Kidney (tissue), 14 donors: Measurements from ENCODE around the gene CAPN15. TPM values are rescaled to one million over a fixed set of nuclear protein-coding genes. Genes with fewer than 3 reads are reported as not detected.

Source experiments
- DNase-seq, 5 donors: peaks; one replicate each; pipeline ENCODE4 v3.0.0-alpha.2; 2013 to 2020
- FAIRE-seq: peaks from 2 replicates; lab custom pipeline; 2012; peaks lifted over from hg19 to GRCh38; lab: Jason Lieb, UNC
- H3K27ac ChIP-seq, 2 donors: one replicate each; pipeline ENCODE4 v1.7.0; 2013; ENCODE audit warnings: low read depth in 2 of 2, low read length in 2 of 2, inconsistent platforms in 1 of 2
- H3K27me3 ChIP-seq: one replicate; pipeline ENCODE4 v1.7.1; 2013; ENCODE audit warnings: low read length, inconsistent platforms; ENCODE audit not compliant: control insufficient read depth, insufficient read depth
- H3K36me3 ChIP-seq, 3 donors: one replicate each; pipeline versions ENCODE4 v1.7.0 to v1.7.1; 2013; ENCODE audit warnings: low read length in 3 of 3, control low read depth in 1 of 3, inconsistent platforms in 1 of 3; ENCODE audit not compliant: insufficient read depth in 3 of 3, control insufficient read depth in 2 of 3
- H3K4me1 ChIP-seq, 3 donors: one replicate each; pipeline versions ENCODE4 v1.7.0 to v1.7.1; 2013; ENCODE audit warnings: low read length in 3 of 3, inconsistent platforms in 1 of 3, low read depth in 1 of 3; ENCODE audit not compliant: control insufficient read depth in 2 of 3, insufficient read depth in 2 of 3
- H3K4me3 ChIP-seq, 3 donors: one replicate each; pipeline versions ENCODE4 v1.7.0 to v1.8.1; 2013; ENCODE audit warnings: low read length in 3 of 3, control low read depth in 1 of 3, inconsistent platforms in 1 of 3
- H3K9ac ChIP-seq, 3 donors: one replicate each; pipeline versions ENCODE4 v1.7.0 to v1.7.1; 2013; ENCODE audit warnings: low read length in 3 of 3, control low read depth in 1 of 3, inconsistent platforms in 1 of 3
- H3K9me3 ChIP-seq, 3 donors: one replicate each; pipeline versions ENCODE4 v1.7.0 to v1.7.1; 2013; ENCODE audit warnings: low read length in 3 of 3, control low read depth in 1 of 3, inconsistent platforms in 1 of 3; ENCODE audit not compliant: control insufficient read depth in 2 of 3, insufficient read depth in 1 of 3
- CTCF ChIP-seq: IDR thresholded peaks from 3 replicates; pipeline ENCODE4 v1.5.1; 2012; ENCODE audit warnings: mild to moderate bottlenecking, moderate library complexity, borderline replicate concordance; ENCODE audit not compliant: insufficient read depth; ENCODE audit errors: extremely low read depth
- intact Hi-C: fragments of 100-400 bp; cut with DNase I; formaldehyde crosslinking; loops from one replicate; pipeline ENCODE4 v1.11.1; 2022
- polyA plus RNA-seq: library from polyadenylated mRNA; stranded (reverse); fragments of 350-450 nt; fragmentation: Illumina TruSeq; extraction: RNeasy Lipid Tissue Mini Kit (QIAGEN cat#74804); gene quantifications from one replicate; pipeline ENCODE4 v1.2.3, GENCODE V29; 2014; ENCODE audit warnings: low read depth, low replicate concordance; ENCODE audit not compliant: insufficient read depth
- total RNA-seq: library from RNA; stranded (reverse); fragmentation: NEBNext Ultra II Directional; extraction: Animal tissue kit (Norgen Biotek cat#: 25700); gene quantifications from one replicate; pipeline ENCODE4 v1.2.1, GENCODE V29; 2021
- donor health status: control.
- donor health status: control.
- donor health status: control.
- donor health status: control.
- donor health status: control.
- donor health status: DM: yes; HTN: yes; CAD: no.
- donor health status: Normal renal cell carcinoma (clear cell type).

Gene CAPN15
- total and polyA plus RNA-seq, 2 donors from 2014 or later: 17.9 to 52.9 TPM

GRCh38 chr16:564690-565418, 37.3 kb downstream of the CAPN15 start:
- Histone ChIP-seq H3K4me3 (no peak overlapping the region), H3K9me3 (no peaks in the 10 kb centered on the region), H3K4me1 (peaks cover 0 to 46% (median 0%) of the 10 kb centered on the region in 3 donors), H3K27ac (peak overlapping the region; percentile 75 to 83), H3K27me3 (peaks cover 8% of the 10 kb centered on the region), H3K36me3 (no peaks in the 10 kb centered on the region), H3K9ac (no peak overlapping the region)
- DNase-seq: peak in 1 of 5 donors; percentile 78
- intact Hi-C loops: no loop called here
- FAIRE-seq: no peak
- TF ChIP-seq CTCF: no peak

GRCh38 chr16:565419-566330, 38.2 kb downstream of the CAPN15 start:
- Histone ChIP-seq H3K36me3 (no peaks in the 10 kb centered on the region), H3K4me3 (no peak overlapping the region), H3K9me3 (no peaks in the 10 kb centered on the region), H3K27ac (peak overlapping the region; percentile 75 to 83), H3K27me3 (peaks cover 8% of the 10 kb centered on the region), H3K4me1 (peaks cover 0 to 48% (median 0%) of the 10 kb centered on the region in 3 donors), H3K9ac (no peak overlapping the region)
- DNase-seq: peak; percentile 92 to 96 (median 94)
- intact Hi-C loops: no loop called here
- no peak for TF ChIP-seq CTCF
- FAIRE-seq: no peak

- peak within 1 kb of the TSS in 2 of 3 donors; percentile 40 to 41 for H3K9ac ChIP-seq
- no peak for FAIRE-seq
- peak within 1 kb of the TSS; percentile 75 to 83 for H3K27ac ChIP-seq
Observed at GRCh38 chr16:566475-567372, 39.2 kb downstream of the CAPN15 start, which contains the start of gene NHLRC4. NHLRC4 (plus strand) TSS chr16:567005; CDS start chr16:568048, 1,043 bp downstream.

More at GRCh38 chr16:566475-567372, 39.2 kb downstream of the CAPN15 start, which contains the start of gene NHLRC4:
- Histone ChIP-seq H3K4me1 (peaks cover 0 to 53% (median 0%) of the 10 kb centered on the region in 3 donors), H3K27me3 (peaks cover 3% of the 10 kb centered on the region), H3K36me3 (no peaks in the 10 kb centered on the region), H3K4me3 (peak within 1 kb of the TSS in 2 of 3 donors; percentile 11 to 45), H3K9me3 (no peaks in the 10 kb centered on the region)
- intact Hi-C loops: no loop called here
- TF ChIP-seq CTCF: no peak
- peak in 4 of 5 donors; percentile 85 to 93 (median 90) for DNase-seq
